ENCODE data around the gene CDA. TPM values are rescaled to one million over a fixed set of nuclear protein-coding genes. Genes with fewer than 3 reads are reported as not detected.
A peak's percentile ranks its signal among the peaks of the same experiment; 100 is the strongest.

CDA gene
- total RNA-seq, 1 experiment from 2014 or later: 6.5 TPM

GRCh38 chr1:20551945-20552727 lies 36.8 kb upstream of the CDA start, which contains the start of gene FAM43B:
Gene FAM43B, plus strand, starts transcription at chr1:20552573. Its CDS starts 401 bp downstream, at chr1:20552974.
- no peak for TF ChIP-seq CTCF (conservative IDR thresholded peaks at IDR 0.05)
- no peak within 1 kb of the TSS for H2BK20ac ChIP-seq (ENCODE audit: low read depth, low read length, poor library complexity, severe bottlenecking)
- no peak within 1 kb of the TSS for H3K23ac ChIP-seq (ENCODE audit: insufficient read length, low read depth, low read length)
- no peak within 1 kb of the TSS; the same call in 1 of the 2 replicates for H2BK15ac ChIP-seq (ENCODE audit: low read depth, low read length)
- H3K27ac Mint-ChIP-seq: no peak within 1 kb of the TSS; a peak in 1 of 7 replicates
- no peaks in the 10 kb centered on the region for H3K9me3 ChIP-seq (ENCODE audit: control insufficient read depth, low read depth, low read length)
- H2BK5ac ChIP-seq (ENCODE audit: insufficient read length, low read length): no peak within 1 kb of the TSS
- H3K27ac ChIP-seq (ENCODE audit: insufficient read length, low read depth, low read length): no peak within 1 kb of the TSS
- peak within 1 kb of the TSS; percentile 43; the same call in 1 of the 2 replicates for H3K14ac ChIP-seq (ENCODE audit: insufficient read depth, low read length)
- H3K56ac ChIP-seq (ENCODE audit: insufficient read length, low read depth, low read length): no peak within 1 kb of the TSS
- DNase-seq: peak; percentile 77
- H3K36me3 Mint-ChIP-seq (ENCODE audit: insufficient read depth in 1 of 3, low read depth in 3 of 3): peaks cover 0 to 2% (median 0%) of the 10 kb centered on the region in 3 experiments; a peak in 1 of 7 replicates
- H3K23me2 ChIP-seq (ENCODE audit: insufficient read length, low read depth, low read length, poor library complexity, severe bottlenecking): peaks cover 17% of the 10 kb centered on the region
- H3K79me2 ChIP-seq (ENCODE audit: insufficient read depth, low read length): no peaks in the 10 kb centered on the region
- H3K4me1 Mint-ChIP-seq: peaks cover 3 to 7% of the 10 kb centered on the region in 2 experiments
- no peaks in the 10 kb centered on the region for H3K79me1 ChIP-seq (ENCODE audit: insufficient read depth, low read depth, low read length, poor library complexity, severe bottlenecking)
- H3K9ac ChIP-seq (ENCODE audit: extremely low read depth, insufficient read length, low read length): peak within 1 kb of the TSS; percentile 38
- no peak within 1 kb of the TSS for H4K8ac ChIP-seq (replicated peaks; ENCODE audit: insufficient read length, low read depth, low read length)
- peak within 1 kb of the TSS; percentile 69 for H3K4me2 ChIP-seq (ENCODE audit: insufficient read depth, insufficient read length, low read length)
- no peaks in the 10 kb centered on the region; a peak in 1 of 5 replicates for H3K9me3 Mint-ChIP-seq
- no peak within 1 kb of the TSS for H2BK12ac ChIP-seq (ENCODE audit: insufficient read length, low read depth, low read length)
- H3K4me1 ChIP-seq (ENCODE audit: insufficient read depth, low read length): no peaks in the 10 kb centered on the region
- WGBS (ENCODE audit: extremely low coverage, insufficient read length, low lambda C conversion rate): no CpG with 5 or more reads among the region's 47 CpGs
- no peak within 1 kb of the TSS for H4K91ac ChIP-seq (ENCODE audit: insufficient read length, low read depth, low read length)
- no peak within 1 kb of the TSS for H2BK120ac ChIP-seq (ENCODE audit: low read depth, low read length, poor library complexity, severe bottlenecking)
- peak within 1 kb of the TSS; percentile 49 to 85 for H3K4me3 Mint-ChIP-seq
- H3K27me3 Mint-ChIP-seq (ENCODE audit: low read depth): peaks cover 61% of the 10 kb centered on the region
- peaks cover 38% of the 10 kb centered on the region for H3K27me3 ChIP-seq (ENCODE audit: insufficient read depth, low read length)
- H3T11ph ChIP-seq (ENCODE audit: low read length): no peak within 1 kb of the TSS
- no peak within 1 kb of the TSS for H4K5ac ChIP-seq (ENCODE audit: insufficient read length, low read depth, low read length)
- H3K4ac ChIP-seq (ENCODE audit: low read depth, low read length): no peak within 1 kb of the TSS
- no peak within 1 kb of the TSS for H2AK5ac ChIP-seq (ENCODE audit: insufficient read length, low read length)
- no peak within 1 kb of the TSS for H3K18ac ChIP-seq (ENCODE audit: insufficient read length, low read depth, low read length)
- H2AFZ ChIP-seq (ENCODE audit: low read length): no peak within 1 kb of the TSS
- no peaks in the 10 kb centered on the region for H4K20me1 ChIP-seq (ENCODE audit: control insufficient read depth, insufficient read depth, insufficient read length)

Measured in H9 (cell line).